Measurements from ENCODE around the gene DLG2. TPM values are rescaled to one million over a fixed set of nuclear protein-coding genes. Genes with fewer than 3 reads are reported as not detected.
"Not testable (repeated sequence)": the region's sequence is repeated elsewhere in the genome, so short reads cannot be mapped to it uniquely, and the experiment has no call there.

The DLG2 gene
- total and polyA plus RNA-seq, 7 donors = 0.60 to 25.8 (median 9.7) TPM; not detected in 1

DNA sequence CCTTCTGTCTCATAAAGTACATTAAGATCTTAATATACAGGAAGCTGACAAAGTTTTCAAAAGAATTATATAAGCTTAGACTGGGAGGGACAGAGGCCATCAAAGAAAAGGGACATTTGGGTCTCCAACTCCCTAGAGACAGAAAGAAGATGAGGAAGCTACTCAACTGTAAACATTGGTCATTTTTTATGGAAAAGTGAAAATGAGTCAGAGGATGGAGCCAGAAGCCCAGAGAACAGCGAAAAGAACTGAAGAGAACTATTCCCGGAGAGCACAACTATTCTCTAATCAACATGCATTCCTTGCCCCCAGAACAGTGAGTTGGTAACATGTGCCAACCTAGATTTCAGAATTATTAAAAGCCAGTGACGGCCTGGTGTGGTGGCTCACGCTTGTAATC is 779.3 kb downstream of the DLG2 start:
- no peak for DNase-seq
- no peaks in the 10 kb centered on the region for H3K36me3 ChIP-seq
- no peak overlapping the region for H3K27ac ChIP-seq
- H3K9me3 ChIP-seq = no peaks in the 10 kb centered on the region
- H3K4me1 ChIP-seq = no peaks in the 10 kb centered on the region
- 93 to 95% methylated on average over 4 of the region's 4 CpGs for WGBS, 2 donors
- intact Hi-C loops (cut with DNase I) = no loop called here
- TF ChIP-seq POLR2AphosphoS5 (IDR thresholded peaks at IDR 0.05) = no peak
- no peak for TF ChIP-seq EP300 (IDR thresholded peaks at IDR 0.05)
- TF ChIP-seq, protein P1, sequence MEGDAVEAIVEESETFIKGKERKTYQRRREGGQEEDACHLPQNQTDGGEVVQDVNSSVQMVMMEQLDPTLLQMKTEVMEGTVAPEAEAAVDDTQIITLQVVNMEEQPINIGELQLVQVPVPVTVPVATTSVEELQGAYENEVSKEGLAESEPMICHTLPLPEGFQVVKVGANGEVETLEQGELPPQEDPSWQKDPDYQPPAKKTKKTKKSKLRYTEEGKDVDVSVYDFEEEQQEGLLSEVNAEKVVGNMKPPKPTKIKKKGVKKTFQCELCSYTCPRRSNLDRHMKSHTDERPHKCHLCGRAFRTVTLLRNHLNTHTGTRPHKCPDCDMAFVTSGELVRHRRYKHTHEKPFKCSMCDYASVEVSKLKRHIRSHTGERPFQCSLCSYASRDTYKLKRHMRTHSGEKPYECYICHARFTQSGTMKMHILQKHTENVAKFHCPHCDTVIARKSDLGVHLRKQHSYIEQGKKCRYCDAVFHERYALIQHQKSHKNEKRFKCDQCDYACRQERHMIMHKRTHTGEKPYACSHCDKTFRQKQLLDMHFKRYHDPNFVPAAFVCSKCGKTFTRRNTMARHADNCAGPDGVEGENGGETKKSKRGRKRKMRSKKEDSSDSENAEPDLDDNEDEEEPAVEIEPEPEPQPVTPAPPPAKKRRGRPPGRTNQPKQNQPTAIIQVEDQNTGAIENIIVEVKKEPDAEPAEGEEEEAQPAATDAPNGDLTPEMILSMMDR (IDR thresholded peaks at IDR 0.05) = no peak
- no peak for TF ChIP-seq POLR2A (IDR thresholded peaks at IDR 0.05)
- no peaks in the 10 kb centered on the region for H3K27me3 ChIP-seq
- H3K4me3 ChIP-seq = no peak overlapping the region

DNA sequence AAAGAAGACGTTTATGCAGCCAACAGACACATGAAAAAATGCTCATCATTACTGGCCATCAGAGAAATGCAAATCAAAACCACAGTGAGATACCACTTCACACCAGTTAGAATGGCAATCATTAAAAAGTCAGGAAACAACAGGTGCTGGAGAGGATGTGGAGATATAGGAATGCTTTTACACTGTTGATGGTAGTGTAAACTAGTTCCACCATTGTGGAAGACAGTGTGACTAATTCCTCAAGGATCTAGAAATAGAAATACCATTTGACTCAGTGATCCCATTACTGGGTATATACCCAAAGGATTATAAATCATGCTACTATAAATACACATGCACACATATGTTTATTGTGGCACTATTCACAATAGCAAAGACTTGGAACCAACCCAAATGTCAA is 786.9 kb downstream of the DLG2 start:
- H3K4me3 ChIP-seq; H3K27ac ChIP-seq; H3K4me1 ChIP-seq; intact Hi-C loops (cut with DNase I); DNase-seq; H3K9me3 ChIP-seq; H3K36me3 ChIP-seq; H3K27me3 ChIP-seq: not testable (repeated sequence)
- 84 to 94% methylated on average over 1 of the region's 1 CpG for WGBS, 2 donors

DNA sequence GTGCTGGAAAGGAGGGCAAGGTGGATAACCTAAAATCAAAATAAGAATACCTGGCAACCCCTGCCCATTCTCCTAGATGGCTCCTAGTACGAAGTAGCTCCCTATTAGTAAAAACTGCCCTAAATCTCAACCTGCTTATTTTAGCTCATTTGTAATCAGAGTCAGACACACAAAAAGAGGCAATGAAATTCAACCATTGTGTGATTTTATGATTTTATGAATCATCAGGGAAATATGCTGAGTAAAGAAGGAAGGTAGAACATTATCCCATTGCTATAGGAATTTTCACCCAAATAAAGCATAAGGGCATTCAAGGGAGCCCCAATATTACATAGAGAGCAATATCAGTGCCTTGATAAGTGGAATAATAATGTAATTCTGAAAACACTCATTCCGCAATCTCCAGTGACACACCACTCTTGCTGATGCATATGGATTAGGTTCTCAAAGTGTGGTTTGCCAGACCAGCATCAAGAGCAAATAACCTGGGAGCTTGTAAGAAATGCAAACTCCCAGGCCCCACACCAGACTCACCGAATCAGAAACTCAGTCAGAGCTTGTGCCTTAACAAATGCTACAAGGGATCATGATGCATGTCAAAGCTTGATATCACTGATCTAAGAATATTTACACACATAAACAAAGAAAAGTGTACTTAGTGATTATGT is 789.6 kb downstream of the DLG2 start:
- intact Hi-C loops (cut with DNase I) = no loop called here
- DNase-seq = no peak
- TF ChIP-seq POLR2A (IDR thresholded peaks at IDR 0.05) (no peak), POLR2AphosphoS5 (IDR thresholded peaks at IDR 0.05) (no peak), EP300 (IDR thresholded peaks at IDR 0.05) (no peak)
- TF ChIP-seq, protein P1 (IDR thresholded peaks at IDR 0.05) = no peak
- 90 to 94% methylated on average over 3 of the region's 3 CpGs for WGBS, 2 donors
- no peak overlapping the region for H3K4me3 ChIP-seq
- no peak overlapping the region for H3K27ac ChIP-seq
- no peaks in the 10 kb centered on the region for H3K4me1 ChIP-seq
- H3K27me3 ChIP-seq = no peaks in the 10 kb centered on the region
- no peaks in the 10 kb centered on the region for H3K9me3 ChIP-seq
- no peaks in the 10 kb centered on the region for H3K36me3 ChIP-seq

DNA sequence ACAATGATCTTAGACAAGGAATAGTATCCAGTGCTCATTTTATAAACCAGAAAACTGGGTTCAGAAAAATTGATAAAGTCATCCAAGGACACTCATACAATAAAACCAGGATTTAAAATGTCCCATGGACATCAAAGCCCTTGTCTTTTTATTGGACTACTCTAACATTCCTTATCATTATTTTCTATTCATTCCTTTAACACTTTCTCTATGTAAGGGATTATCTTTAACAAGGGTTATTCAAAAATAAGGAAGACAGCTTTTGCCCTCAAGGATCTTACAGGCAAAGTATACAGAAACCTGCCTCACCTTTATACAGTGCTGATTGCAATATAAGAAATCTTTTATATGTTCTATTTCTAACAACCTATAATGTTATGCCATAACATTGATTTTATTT is 790.8 kb downstream of the DLG2 start:
- TF ChIP-seq POLR2A (IDR thresholded peaks at IDR 0.05) (no peak), POLR2AphosphoS5 (IDR thresholded peaks at IDR 0.05) (no peak), EP300 (IDR thresholded peaks at IDR 0.05) (no peak)
- TF ChIP-seq, protein P1 (IDR thresholded peaks at IDR 0.05) = no peak
- intact Hi-C loops (cut with DNase I) = no loop called here
- no peak for DNase-seq

DNA sequence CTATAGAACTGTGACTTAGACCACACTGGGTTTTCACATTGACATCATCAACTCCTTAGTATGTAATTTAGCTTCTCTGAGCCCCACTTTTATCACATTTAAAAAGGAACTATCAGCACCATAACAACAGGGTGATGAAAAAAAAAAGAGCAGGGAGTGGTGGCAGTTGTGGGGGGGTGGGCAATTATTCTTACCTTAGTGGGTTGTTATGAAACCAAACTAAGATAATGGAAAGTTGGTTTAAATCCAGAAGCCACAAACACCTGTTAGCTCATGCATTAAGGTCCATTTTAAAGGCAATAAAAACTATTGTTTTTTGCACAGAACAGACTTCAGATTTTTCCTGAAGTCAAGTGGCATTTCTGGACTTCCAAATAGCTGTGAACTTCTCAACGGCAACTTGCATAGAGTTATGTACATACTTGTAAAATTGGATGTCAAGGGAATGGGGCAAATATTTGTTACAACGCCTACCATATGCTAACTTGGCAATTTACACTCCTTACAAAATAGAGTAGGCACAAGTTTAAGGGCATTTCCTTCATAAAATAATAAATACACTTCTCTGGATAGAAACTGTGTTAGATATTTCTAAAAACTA is 793.6 kb downstream of the DLG2 start:
- Histone ChIP-seq H3K36me3 (no peaks in the 10 kb centered on the region), H3K4me3 (no peak overlapping the region), H3K9me3 (no peaks in the 10 kb centered on the region), H3K27me3 (no peaks in the 10 kb centered on the region), H3K4me1 (no peaks in the 10 kb centered on the region), H3K27ac (no peak overlapping the region)
- intact Hi-C loops (cut with DNase I) = no loop called here
- no peak for TF ChIP-seq POLR2A (IDR thresholded peaks at IDR 0.05)
- TF ChIP-seq POLR2AphosphoS5 (IDR thresholded peaks at IDR 0.05) = no peak
- TF ChIP-seq, protein P1 (IDR thresholded peaks at IDR 0.05) = no peak
- TF ChIP-seq EP300 (IDR thresholded peaks at IDR 0.05) = no peak
- WGBS, 2 donors = 19 to 64% methylated on average over 2 of the region's 2 CpGs
- no peak for DNase-seq

More for the DNA sequence above, 790.8 kb downstream of the DLG2 start:
- H3K27me3 ChIP-seq = no peaks in the 10 kb centered on the region
- H3K9me3 ChIP-seq = no peaks in the 10 kb centered on the region
- H3K36me3 ChIP-seq = no peaks in the 10 kb centered on the region
- no peak overlapping the region for H3K27ac ChIP-seq
- no peak overlapping the region for H3K4me3 ChIP-seq
- H3K4me1 ChIP-seq = no peaks in the 10 kb centered on the region

Measured in sigmoid colon (tissue), 7 donors.